ENCODE data around the gene TMPO.
"Not testable (repeated sequence)": the region's sequence is repeated elsewhere in the genome, so short reads cannot be mapped to it uniquely, and the experiment has no call there.

TMPO gene

GRCh38 chr12:98513379-98514322 lies 1.7 kb upstream of the TMPO start:
- no peak for DNase-seq

GRCh38 chr12:98514982-98515286 lies 456 bp upstream of the TMPO start:
- DNase-seq: no peak

GRCh38 chr12:98516111-98516873 lies 902 bp downstream of the TMPO start:
- peak; percentile 92 for DNase-seq

- DNase-seq: no peak
Observed at GRCh38 chr12:98519257-98519907, 4.0 kb downstream of the TMPO start.

- DNase-seq: no peak
Observed at GRCh38 chr12:98530068-98530467, 14.7 kb downstream of the TMPO start.

GRCh38 chr12:98532687-98533304 lies 17.4 kb downstream of the TMPO start:
- DNase-seq: peak; percentile 57

GRCh38 chr12:98533723-98534251 lies 18.4 kb downstream of the TMPO start:
- DNase-seq: peak; percentile 66

- DNase-seq: no peak
Observed at GRCh38 chr12:98538031-98538430, 22.6 kb downstream of the TMPO start.

GRCh38 chr12:98543701-98544100 lies 28.3 kb downstream of the TMPO start:
- no peak for DNase-seq

- peak; percentile 10 for DNase-seq
Observed at GRCh38 chr12:98544751-98545150, 29.4 kb downstream of the TMPO start.

GRCh38 chr12:98549371-98550110 lies 34.2 kb downstream of the TMPO start:
- DNase-seq: no peak

GRCh38 chr12:98551787-98552186 lies 36.4 kb downstream of the TMPO start:
- no peak for DNase-seq

GRCh38 chr12:98558097-98558496 lies 42.7 kb downstream of the TMPO start:
- DNase-seq: not testable (repeated sequence)

- DNase-seq: no peak
Observed at GRCh38 chr12:98559666-98560065, 44.3 kb downstream of the TMPO start.

GRCh38 chr12:98561846-98562245 lies 46.5 kb downstream of the TMPO start:
- no peak for DNase-seq

- no peak for DNase-seq
Observed at GRCh38 chr12:98572010-98572409, 56.6 kb downstream of the TMPO start.

GRCh38 chr12:98574110-98574509 lies 58.7 kb downstream of the TMPO start:
- no peak for DNase-seq

GRCh38 chr12:98575013-98575412 lies 59.6 kb downstream of the TMPO start:
- no peak for DNase-seq

GRCh38 chr12:98576795-98577194 lies 61.4 kb downstream of the TMPO start:
- DNase-seq: not testable (repeated sequence)

GRCh38 chr12:98578392-98578791 lies 63.0 kb downstream of the TMPO start:
- no peak for DNase-seq

GRCh38 chr12:98578821-98579220 lies 63.4 kb downstream of the TMPO start:
- peak; percentile 13 for DNase-seq

GRCh38 chr12:98579347-98579746 lies 64.0 kb downstream of the TMPO start:
- DNase-seq: no peak

All from fibroblast of skin of right quadriceps (primary cell).